WTC11 (cell line): Measurements from ENCODE around the gene UBASH3B. TPM values are rescaled to one million over a fixed set of nuclear protein-coding genes. Genes with fewer than 3 reads are reported as not detected.

Experiments
- ATAC-seq: fragments of 200-7000 bp; cut with Tn5 transposase; 2 replicates; pipeline ENCODE4 v1.10.0; 2021; ENCODE audit warnings: mild to moderate bottlenecking, moderate library complexity
- CTCF ChIA-PET: fragments of 300-600 bp; sonication (Branson Sonifier 250); formaldehyde crosslinking; loops from one replicate; lab custom pipeline; 2021; ENCODE audit warnings: antibody characterized with exemption; lab: Charles Lee
- POLR2A ChIA-PET: fragments of 350-600 bp; sonication (Branson Sonifier 250); formaldehyde crosslinking; loops from one replicate; lab custom pipeline; 2021; ENCODE audit warnings: antibody characterized with exemption; lab: Charles Lee
- DNase-seq: peaks from one replicate; pipeline ENCODE4 v3.0.0; 2021; ENCODE audit warnings: low spot score
- H3K27ac Mint-ChIP-seq: 2 replicates; pipeline ENCODE4 v1.8.0; 2021; ENCODE audit warnings: mixed read lengths
- H3K27me3 Mint-ChIP-seq: 2 replicates; pipeline ENCODE4 v1.8.0; 2021; ENCODE audit warnings: low read depth, mild to moderate bottlenecking, moderate library complexity, mixed read lengths
- H3K36me3 Mint-ChIP-seq: 2 replicates; pipeline ENCODE4 v1.8.0; 2021; ENCODE audit warnings: mixed read lengths
- H3K4me1 Mint-ChIP-seq: 2 replicates; pipeline ENCODE4 v1.8.0; 2022; ENCODE audit warnings: mixed read lengths
- H3K4me3 Mint-ChIP-seq: 2 replicates; pipeline ENCODE4 v1.8.0; 2021; ENCODE audit warnings: mild to moderate bottlenecking, moderate library complexity, mixed read lengths
- H3K9me3 Mint-ChIP-seq: 2 replicates; pipeline ENCODE4 v1.8.0; 2021; ENCODE audit warnings: mixed read lengths
- ARID4B ChIP-seq: sonication (generic); formaldehyde crosslinking; IDR thresholded peaks from 2 replicates; pipeline ENCODE4 v1.8.0; 2023; ENCODE audit warnings: missing genetic modification reagents, mild to moderate bottlenecking, borderline replicate concordance
- ATF3 ChIP-seq: sonication (generic); formaldehyde crosslinking; conservative IDR thresholded peaks from 2 replicates; pipeline ENCODE4 v1.8.1; 2022; ENCODE audit warnings: mild to moderate bottlenecking, missing genetic modification reagents
- CREB1 ChIP-seq: sonication (generic); formaldehyde crosslinking; IDR thresholded peaks from 2 replicates; pipeline ENCODE4 v1.8.0; 2023; ENCODE audit warnings: mild to moderate bottlenecking, missing genetic modification reagents
- FOXJ3 ChIP-seq: sonication (generic); formaldehyde crosslinking; IDR thresholded peaks from 2 replicates; pipeline ENCODE4 v1.9.0; 2021; ENCODE audit warnings: missing genetic modification reagents, mild to moderate bottlenecking, borderline replicate concordance
- GRHL2 ChIP-seq: fragments of 250-450 bp; sonication (Bioruptor Pico); IDR thresholded peaks from 2 replicates; pipeline ENCODE4 v1.8.0; 2022; ENCODE audit warnings: mild to moderate bottlenecking, moderate library complexity; ENCODE audit not compliant: insufficient replicate concordance, severe bottlenecking
- IRF2 ChIP-seq: sonication (generic); formaldehyde crosslinking; IDR thresholded peaks from 2 replicates; pipeline ENCODE4 v1.8.0; 2022; ENCODE audit warnings: low read depth, missing genetic modification reagents, borderline replicate concordance
- JUN ChIP-seq: sonication (generic); formaldehyde crosslinking; IDR thresholded peaks from 2 replicates; pipeline ENCODE4 v1.8.0; 2023; ENCODE audit warnings: mild to moderate bottlenecking, missing genetic modification reagents
- KAT7 ChIP-seq: sonication (generic); formaldehyde crosslinking; IDR thresholded peaks from 2 replicates; pipeline ENCODE4 v1.8.1; 2023; ENCODE audit warnings: missing genetic modification reagents, mild to moderate bottlenecking, borderline replicate concordance
- MLX ChIP-seq: sonication (generic); formaldehyde crosslinking; IDR thresholded peaks from 2 replicates; pipeline ENCODE4 v1.8.1; 2023; ENCODE audit warnings: mild to moderate bottlenecking, missing genetic modification reagents, moderate library complexity
- MYBL2 ChIP-seq: sonication (generic); formaldehyde crosslinking; IDR thresholded peaks from 2 replicates; pipeline ENCODE4 v1.8.1; 2023; ENCODE audit warnings: mild to moderate bottlenecking, moderate library complexity, missing genetic modification reagents
- NFATC4 ChIP-seq: fragments of 250-450 bp; sonication (Bioruptor Pico); IDR thresholded peaks from 2 replicates; pipeline ENCODE4 v1.9.0; 2021; ENCODE audit warnings: mild to moderate bottlenecking
- NR1H2 ChIP-seq: sonication (generic); formaldehyde crosslinking; IDR thresholded peaks from 2 replicates; pipeline ENCODE4 v1.9.0; 2021; ENCODE audit warnings: mild to moderate bottlenecking, moderate library complexity, missing genetic modification reagents
- NR2C2 ChIP-seq: sonication (generic); formaldehyde crosslinking; IDR thresholded peaks from 2 replicates; pipeline ENCODE4 v1.8.0; 2022; ENCODE audit warnings: mild to moderate bottlenecking, missing genetic modification reagents
- OVOL2 ChIP-seq: fragments of 250-450 bp; sonication (Bioruptor Pico); IDR thresholded peaks from 2 replicates; pipeline ENCODE4 v1.9.0; 2021; ENCODE audit warnings: mild to moderate bottlenecking, borderline replicate concordance
- PRRX2 ChIP-seq: fragments of 250-450 bp; sonication (Bioruptor Pico); IDR thresholded peaks from 2 replicates; pipeline ENCODE4 v1.8.0; 2021; ENCODE audit warnings: mild to moderate bottlenecking
- SMAD3 ChIP-seq: sonication (generic); formaldehyde crosslinking; IDR thresholded peaks from 2 replicates; pipeline ENCODE4 v1.8.0; 2022; ENCODE audit warnings: missing genetic modification reagents, mild to moderate bottlenecking, borderline replicate concordance
- TEAD1 ChIP-seq: sonication (generic); formaldehyde crosslinking; IDR thresholded peaks from 2 replicates; pipeline ENCODE4 v1.8.0; 2022; ENCODE audit warnings: mild to moderate bottlenecking, missing genetic modification reagents
- USF2 ChIP-seq: sonication (generic); formaldehyde crosslinking; IDR thresholded peaks from 2 replicates; pipeline ENCODE4 v1.8.1; 2023; ENCODE audit warnings: mild to moderate bottlenecking, missing genetic modification reagents, moderate library complexity
- ZBTB21 ChIP-seq: sonication (generic); formaldehyde crosslinking; IDR thresholded peaks from 2 replicates; pipeline ENCODE4 v1.8.1; 2023; ENCODE audit warnings: mild to moderate bottlenecking, missing genetic modification reagents, borderline replicate concordance
- ZBTB43 ChIP-seq: sonication (generic); formaldehyde crosslinking; IDR thresholded peaks from 2 replicates; pipeline ENCODE4 v1.8.1; 2023; ENCODE audit warnings: mild to moderate bottlenecking, missing genetic modification reagents
- ZNF416 ChIP-seq: fragments of 250-450 bp; sonication (Bioruptor Pico); IDR thresholded peaks from 2 replicates; pipeline ENCODE4 v1.9.0; 2021; ENCODE audit warnings: mild to moderate bottlenecking, inconsistent platforms
- ZNF671 ChIP-seq: fragments of 250-450 bp; sonication (Bioruptor Pico); IDR thresholded peaks from 2 replicates; pipeline ENCODE4 v1.8.0; 2021; ENCODE audit warnings: mild to moderate bottlenecking
- ZSCAN18 ChIP-seq: fragments of 250-450 bp; sonication (Bioruptor Pico); IDR thresholded peaks from 2 replicates; pipeline ENCODE4 v2.1.2; 2022; ENCODE audit warnings: mild to moderate bottlenecking, moderate library complexity
- total RNA-seq: library from RNA; stranded (reverse); gene quantifications from 3 replicates; pipeline ENCODE4 v1.2.3, GENCODE V29; 2021
- TF ChIP-seq, protein P1 (sequence below): fragments of 200-600 bp; IDR thresholded peaks from 2 replicates; pipeline ENCODE4 v1.8.0; 2022; ENCODE audit warnings: antibody characterized with exemption
- TF ChIP-seq, protein P2 (sequence below): sonication (generic); formaldehyde crosslinking; IDR thresholded peaks from 2 replicates; pipeline ENCODE4 v1.8.0; 2022; ENCODE audit warnings: mild to moderate bottlenecking, missing genetic modification reagents

The UBASH3B gene
- total RNA-seq, 1 experiment from 2014 or later = 21.1 TPM

- TF ChIP-seq ZBTB21 (CRISPR knock-in tag) (no peak), ARID4B (no peak), GRHL2 (CRISPR knock-in tag) (no peak), NR2C2 (CRISPR knock-in tag) (no peak), NFATC4 (CRISPR knock-in tag) (no peak), IRF2 (CRISPR knock-in tag) (no peak), NR1H2 (no peak), MLX (CRISPR knock-in tag) (no peak), ZNF671 (CRISPR knock-in tag) (no peak), ZSCAN18 (CRISPR knock-in tag) (no peak)
- TF ChIP-seq, protein P1, sequence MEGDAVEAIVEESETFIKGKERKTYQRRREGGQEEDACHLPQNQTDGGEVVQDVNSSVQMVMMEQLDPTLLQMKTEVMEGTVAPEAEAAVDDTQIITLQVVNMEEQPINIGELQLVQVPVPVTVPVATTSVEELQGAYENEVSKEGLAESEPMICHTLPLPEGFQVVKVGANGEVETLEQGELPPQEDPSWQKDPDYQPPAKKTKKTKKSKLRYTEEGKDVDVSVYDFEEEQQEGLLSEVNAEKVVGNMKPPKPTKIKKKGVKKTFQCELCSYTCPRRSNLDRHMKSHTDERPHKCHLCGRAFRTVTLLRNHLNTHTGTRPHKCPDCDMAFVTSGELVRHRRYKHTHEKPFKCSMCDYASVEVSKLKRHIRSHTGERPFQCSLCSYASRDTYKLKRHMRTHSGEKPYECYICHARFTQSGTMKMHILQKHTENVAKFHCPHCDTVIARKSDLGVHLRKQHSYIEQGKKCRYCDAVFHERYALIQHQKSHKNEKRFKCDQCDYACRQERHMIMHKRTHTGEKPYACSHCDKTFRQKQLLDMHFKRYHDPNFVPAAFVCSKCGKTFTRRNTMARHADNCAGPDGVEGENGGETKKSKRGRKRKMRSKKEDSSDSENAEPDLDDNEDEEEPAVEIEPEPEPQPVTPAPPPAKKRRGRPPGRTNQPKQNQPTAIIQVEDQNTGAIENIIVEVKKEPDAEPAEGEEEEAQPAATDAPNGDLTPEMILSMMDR = no peak
Observed at GRCh38 chr11:122843281-122844141, 188.0 kb downstream of the UBASH3B start (continued).

DNA sequence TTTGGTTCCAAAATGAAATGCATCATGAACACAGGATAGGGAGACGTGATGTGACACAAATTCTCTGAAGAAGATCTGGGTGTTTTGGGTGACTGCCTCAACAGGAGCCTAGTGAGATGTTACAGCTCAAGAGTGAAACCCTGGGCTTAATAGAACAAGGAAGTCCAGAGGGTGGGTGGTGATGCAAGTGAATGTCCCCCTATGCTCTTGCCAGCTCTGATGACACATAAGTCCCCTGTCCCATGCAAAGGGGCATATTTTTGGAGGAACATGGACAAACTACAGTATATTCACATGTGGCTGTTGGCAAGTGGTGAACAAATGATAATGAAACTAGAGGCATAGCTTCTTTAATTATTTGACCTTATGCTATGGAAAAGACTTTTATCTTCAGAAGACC lies 191.9 kb downstream of the UBASH3B start:
- ATAC-seq = no peak
- CTCF ChIA-PET = interaction anchor here (0.8 to 1.1 kb wide), 2 partner anchors 16 to 206 kb away, joined by 3 to 4 read pairs; no protein-coding TSS in a partner anchor
- H3K4me1 Mint-ChIP-seq = peaks cover 24% of the 10 kb centered on the region
- TF ChIP-seq ZNF416 (CRISPR knock-in tag) (no peak), PRRX2 (no peak), TEAD1 (CRISPR knock-in tag) (no peak), FOXJ3 (CRISPR knock-in tag) (no peak), CREB1 (CRISPR knock-in tag) (no peak), MYBL2 (CRISPR knock-in tag) (no peak), OVOL2 (CRISPR knock-in tag) (no peak), SMAD3 (CRISPR knock-in tag) (no peak), ZBTB43 (CRISPR knock-in tag) (no peak), ATF3 (CRISPR knock-in tag) (no peak), JUN (no peak), USF2 (no peak), KAT7 (CRISPR knock-in tag) (no peak)
- TF ChIP-seq, protein P2, sequence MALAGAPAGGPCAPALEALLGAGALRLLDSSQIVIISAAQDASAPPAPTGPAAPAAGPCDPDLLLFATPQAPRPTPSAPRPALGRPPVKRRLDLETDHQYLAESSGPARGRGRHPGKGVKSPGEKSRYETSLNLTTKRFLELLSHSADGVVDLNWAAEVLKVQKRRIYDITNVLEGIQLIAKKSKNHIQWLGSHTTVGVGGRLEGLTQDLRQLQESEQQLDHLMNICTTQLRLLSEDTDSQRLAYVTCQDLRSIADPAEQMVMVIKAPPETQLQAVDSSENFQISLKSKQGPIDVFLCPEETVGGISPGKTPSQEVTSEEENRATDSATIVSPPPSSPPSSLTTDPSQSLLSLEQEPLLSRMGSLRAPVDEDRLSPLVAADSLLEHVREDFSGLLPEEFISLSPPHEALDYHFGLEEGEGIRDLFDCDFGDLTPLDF = no peak

More for the DNA sequence above, 191.9 kb downstream of the UBASH3B start:
- Mint-ChIP-seq H3K4me3 (no peak overlapping the region), H3K36me3 (no peaks in the 10 kb centered on the region), H3K9me3 (peaks cover 8% of the 10 kb centered on the region; the same call in 1 of the 2 replicates), H3K27ac (no peak overlapping the region), H3K27me3 (no peaks in the 10 kb centered on the region)
- POLR2A ChIA-PET = no interaction called here
- no peak for DNase-seq
